NCI-H82 (cell line): ENCODE measurements around the gene ODC1.

Source experiments
- DNase-seq: peaks from one replicate; lab custom pipeline; 2025; lab: John Stamatoyannopoulos, UW

ODC1 gene

GRCh38 chr2:10400568-10400977 is 47.6 kb downstream of the ODC1 start:
- DNase-seq: no peak

- DNase-seq: no peak
Observed at GRCh38 chr2:10400002-10400401, 48.1 kb downstream of the ODC1 start.

- DNase-seq: no peak
Observed at GRCh38 chr2:10399358-10399757, 48.8 kb downstream of the ODC1 start.

GRCh38 chr2:10398496-10398895 is 49.6 kb downstream of the ODC1 start:
- no peak for DNase-seq

GRCh38 chr2:10397878-10398277 is 50.2 kb downstream of the ODC1 start:
- no peak for DNase-seq

GRCh38 chr2:10397297-10397875 is 50.7 kb downstream of the ODC1 start:
- DNase-seq: no peak

- DNase-seq: no peak
Observed at GRCh38 chr2:10396464-10396863, 51.7 kb downstream of the ODC1 start.

GRCh38 chr2:10395893-10396292 is 52.2 kb downstream of the ODC1 start:
- no peak for DNase-seq

GRCh38 chr2:10393640-10393982 is 54.5 kb downstream of the ODC1 start:
- DNase-seq: no peak

- no peak for DNase-seq
Observed at GRCh38 chr2:10392951-10393639, 55.0 kb downstream of the ODC1 start.

GRCh38 chr2:10392548-10392947 is 55.6 kb downstream of the ODC1 start:
- DNase-seq: no peak

- DNase-seq: no peak
Observed at GRCh38 chr2:10392100-10392499, 56.0 kb downstream of the ODC1 start.

- no peak for DNase-seq
Observed at GRCh38 chr2:10390369-10390801, 57.7 kb downstream of the ODC1 start.
